ENCODE measurements around the gene TOP3B.

- no peak for TF ChIP-seq CTCF (IDR thresholded peaks at IDR 0.05 in 4 of 5, conservative IDR thresholded peaks at IDR 0.05 in 1 of 5)
- no peak for TF ChIP-seq POLR2A (IDR thresholded peaks at IDR 0.05)
Observed at GRCh38 chr22:21923163-21923561, 59.4 kb downstream of the TOP3B start.

Data from gastrocnemius medialis (tissue), 4 donors.